ENCODE data around the gene ERICH4.
"Not testable (repeated sequence)": the region's sequence is repeated elsewhere in the genome, so short reads cannot be mapped to it uniquely, and the experiment has no call there.

The ERICH4 gene

GRCh38 chr19:41434450-41434849, 8.5 kb upstream of the ERICH4 start:
- no peak for TF ChIP-seq CTCF (IDR thresholded peaks at IDR 0.05; ENCODE audit: unreplicated experiment in 3 of 3)
- peak overlapping the region in 1 of 3 experiments; percentile 10 for H3K4me3 Mint-ChIP-seq
- H3K27ac Mint-ChIP-seq, result no peak overlapping the region
- no peaks in the 10 kb centered on the region for H3K9me3 Mint-ChIP-seq
- H3K27me3 Mint-ChIP-seq (ENCODE audit: low read depth), result no peaks in the 10 kb centered on the region
- peaks cover 39% of the 10 kb centered on the region for H3K36me3 Mint-ChIP-seq (ENCODE audit: low read depth)
- H3K4me1 Mint-ChIP-seq, result peaks cover 14% of the 10 kb centered on the region

DNA sequence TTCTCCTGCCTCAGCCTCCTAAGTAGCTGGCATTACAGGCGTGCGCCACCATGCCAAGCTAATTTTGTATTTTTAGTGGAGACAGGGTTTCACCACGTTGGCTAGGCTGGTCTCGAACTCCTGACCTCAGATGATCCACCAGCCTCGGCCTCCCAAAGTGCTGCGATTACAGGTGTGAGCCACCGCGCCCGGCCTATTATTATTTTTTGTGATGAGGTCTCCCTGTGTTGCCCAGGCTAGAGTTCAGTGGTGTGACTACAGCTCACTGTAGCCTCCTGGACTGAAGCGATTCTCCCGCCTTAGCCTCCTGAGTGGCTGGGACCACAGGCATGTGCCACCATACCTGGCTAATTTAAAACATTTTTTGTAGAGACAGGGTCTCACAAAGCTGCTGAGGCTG, 7.6 kb upstream of the ERICH4 start:
- H3K27me3 Mint-ChIP-seq (ENCODE audit: low read depth), result not testable (repeated sequence)

GRCh38 chr19:41435936-41436673, 6.9 kb upstream of the ERICH4 start:
- H3K27ac Mint-ChIP-seq, result no peak overlapping the region

More for the DNA sequence above, 7.6 kb upstream of the ERICH4 start:
- not testable (repeated sequence) for H3K4me3 Mint-ChIP-seq, H3K9me3 Mint-ChIP-seq, H3K27ac Mint-ChIP-seq
- H3K36me3 Mint-ChIP-seq (ENCODE audit: low read depth), result peaks cover 39% of the 10 kb centered on the region
- H3K4me1 Mint-ChIP-seq, result peaks cover 14% of the 10 kb centered on the region

GRCh38 chr19:41436674-41436951, 6.3 kb upstream of the ERICH4 start:
- peak overlapping the region; percentile 33 to 60 (median 33) for H3K4me3 Mint-ChIP-seq
- no peaks in the 10 kb centered on the region for H3K9me3 Mint-ChIP-seq
- H3K4me1 Mint-ChIP-seq, result peaks cover 11% of the 10 kb centered on the region
- no peak overlapping the region for H3K27ac Mint-ChIP-seq
- H3K27me3 Mint-ChIP-seq (ENCODE audit: low read depth), result no peaks in the 10 kb centered on the region
- TF ChIP-seq CTCF (IDR thresholded peaks at IDR 0.05; ENCODE audit: unreplicated experiment in 3 of 3), result no peak
- peaks cover 32% of the 10 kb centered on the region for H3K36me3 Mint-ChIP-seq (ENCODE audit: low read depth)

More at GRCh38 chr19:41435936-41436673, 6.9 kb upstream of the ERICH4 start:
- Mint-ChIP-seq H3K27me3 (ENCODE audit: low read depth) (no peaks in the 10 kb centered on the region), H3K36me3 (ENCODE audit: low read depth) (peaks cover 35% of the 10 kb centered on the region), H3K4me1 (peaks cover 14% of the 10 kb centered on the region), H3K9me3 (no peaks in the 10 kb centered on the region), H3K4me3 (peak overlapping the region in 2 of 3 experiments; percentile 33 to 60)
- TF ChIP-seq CTCF (IDR thresholded peaks at IDR 0.05; ENCODE audit: unreplicated experiment in 3 of 3), result no peak

- peaks cover under 1% of the 10 kb centered on the region for H3K27me3 Mint-ChIP-seq (ENCODE audit: low read depth)
- no peak overlapping the region for H3K27ac Mint-ChIP-seq
- H3K4me1 Mint-ChIP-seq, result peaks cover 9% of the 10 kb centered on the region
- H3K4me3 Mint-ChIP-seq, result peak overlapping the region in 2 of 3 experiments; percentile 70 to 88
- H3K36me3 Mint-ChIP-seq (ENCODE audit: low read depth), result peaks cover 21% of the 10 kb centered on the region
- no peaks in the 10 kb centered on the region for H3K9me3 Mint-ChIP-seq
- no peak for TF ChIP-seq CTCF (IDR thresholded peaks at IDR 0.05; ENCODE audit: unreplicated experiment in 3 of 3)
Measured at GRCh38 chr19:41437944-41438574, 4.9 kb upstream of the ERICH4 start.

GRCh38 chr19:41439441-41440222, 3.3 kb upstream of the ERICH4 start, which contains the start of gene DMAC2:
Gene DMAC2 (minus strand): TSS chr19:41439912. CDS start chr19:41439899, 13 bp downstream.
- H3K4me1 Mint-ChIP-seq, result peaks cover 4% of the 10 kb centered on the region
- H3K4me3 Mint-ChIP-seq, result peak within 1 kb of the TSS in 2 of 3 experiments; percentile 42 to 69
- peaks cover 15% of the 10 kb centered on the region for H3K36me3 Mint-ChIP-seq (ENCODE audit: low read depth)
- H3K27ac Mint-ChIP-seq, result no peak within 1 kb of the TSS
- H3K27me3 Mint-ChIP-seq (ENCODE audit: low read depth), result peaks cover 13% of the 10 kb centered on the region
- peak; percentile 26 to 46 (median 36) for TF ChIP-seq CTCF (IDR thresholded peaks at IDR 0.05; ENCODE audit: unreplicated experiment in 3 of 3)
- H3K9me3 Mint-ChIP-seq, result no peaks in the 10 kb centered on the region

All from nephron (organoid).